GM21528 (cell line): ENCODE results near the gene ABR.

Experiments used
- ATAC-seq: cut with Tn5 transposase; IDR thresholded peaks from one replicate; pipeline ENCODE4 v1.9.1; 2021; ENCODE audit warnings: mild to moderate bottlenecking, moderate library complexity; ENCODE audit not compliant: unreplicated experiment, low FRiP score

ABR gene

DNA sequence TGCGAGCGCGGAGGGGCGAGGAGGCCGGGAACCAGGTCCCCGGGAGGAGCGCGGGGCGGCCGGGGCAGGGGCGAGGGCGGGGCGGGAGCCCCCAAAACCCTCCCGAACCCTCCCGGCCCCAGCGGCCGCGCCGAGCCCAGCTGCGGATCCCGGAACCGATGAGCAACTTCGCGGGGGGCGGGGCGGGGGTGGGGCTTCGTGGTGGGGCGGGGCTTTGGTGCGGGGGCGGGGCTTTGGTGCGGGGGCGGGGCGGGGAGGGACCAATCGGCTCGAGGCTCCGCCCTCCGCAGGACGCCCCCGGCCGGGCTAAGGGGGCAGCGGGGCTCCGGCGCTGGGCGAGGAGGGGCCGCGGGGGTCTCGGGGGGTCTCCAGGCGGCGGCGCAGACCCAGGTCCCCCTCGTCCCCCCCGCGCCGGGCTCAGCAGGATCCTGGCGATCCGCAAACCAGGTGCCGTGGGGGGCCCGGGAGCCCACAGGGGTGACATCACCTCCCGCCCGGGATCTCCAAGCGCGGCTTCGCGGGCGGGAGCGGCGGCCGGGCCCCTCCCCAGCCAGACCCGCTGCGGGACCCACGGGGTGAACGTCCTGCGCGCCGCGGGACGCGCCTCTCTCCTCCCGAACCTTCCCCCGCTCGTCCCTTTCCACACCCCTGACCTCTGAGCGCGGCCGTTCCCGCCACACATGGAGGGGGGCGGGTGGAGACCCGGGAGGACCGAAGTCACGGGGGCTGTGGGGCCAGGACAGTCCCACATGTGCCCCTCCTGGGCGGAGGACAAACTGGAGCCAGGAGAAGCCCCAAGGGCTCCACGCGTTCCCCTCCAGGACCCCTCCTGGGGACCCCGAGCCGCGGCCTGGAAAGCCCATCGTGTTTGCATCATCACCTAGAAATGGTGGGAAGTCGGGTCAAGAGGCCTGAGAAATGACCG is at the start of gene ABR:
ABR (minus strand) TSS at position 164 of the 925 bp plus-strand sequence. CDS start 254 bp downstream, outside the sequence.
- no peak for ATAC-seq

DNA sequence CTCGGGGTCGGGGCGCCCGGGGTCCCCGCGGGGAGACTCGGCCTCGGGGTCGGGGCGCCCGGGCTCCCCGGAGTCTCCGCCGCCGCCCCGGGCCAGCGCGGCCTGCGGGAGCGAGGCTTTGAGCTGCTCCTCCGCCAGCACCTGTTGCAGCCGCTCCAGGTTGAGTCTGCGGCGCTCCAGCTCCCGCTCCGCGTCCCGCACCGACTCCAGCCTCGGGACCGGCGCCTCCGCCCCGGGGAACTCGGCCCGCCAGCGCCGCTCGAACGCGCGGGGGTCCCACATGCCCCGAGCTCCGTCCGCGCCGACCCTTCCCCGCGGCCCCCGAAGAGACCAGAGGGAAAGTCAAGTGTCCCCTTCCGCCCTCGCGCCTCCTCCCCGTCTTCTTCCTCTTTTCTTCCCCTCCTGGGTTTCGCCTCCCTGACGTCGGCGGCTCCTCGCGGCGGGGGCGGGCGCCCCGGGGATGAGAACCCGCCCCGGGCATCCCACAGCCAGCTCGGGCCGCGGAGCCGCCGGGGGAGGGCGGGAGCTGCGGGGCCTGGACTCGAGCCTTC is 49.6 kb upstream of the ABR start:
- ATAC-seq: peak; percentile 47

DNA sequence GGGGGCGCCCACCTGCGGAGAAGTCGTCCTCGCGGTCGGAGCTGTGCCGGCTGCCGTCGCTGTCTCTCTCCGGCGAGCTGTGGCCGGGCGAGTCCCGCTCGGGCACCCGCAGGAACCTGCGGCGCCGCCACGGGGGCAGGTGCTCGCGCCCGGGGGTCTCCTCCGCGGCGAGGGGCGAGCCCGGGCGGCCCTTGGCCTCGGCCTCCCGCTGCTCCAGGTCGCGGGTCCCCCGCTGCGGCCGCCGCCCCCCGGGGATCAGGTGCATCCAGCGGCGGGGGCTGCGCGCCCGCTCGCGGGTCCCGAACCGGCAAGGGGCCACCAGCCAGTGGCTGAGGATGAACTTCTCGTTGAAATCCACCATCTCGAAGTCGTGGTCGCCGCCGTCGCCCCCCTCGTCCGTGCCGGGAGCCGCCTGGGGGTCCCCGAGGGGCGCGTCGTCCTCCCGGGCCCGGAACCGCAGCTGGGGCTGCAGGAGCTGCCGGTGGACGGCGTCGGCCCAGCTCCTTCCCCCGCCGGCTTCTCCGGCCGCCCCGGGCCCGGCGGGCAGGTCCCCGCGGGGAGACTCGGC is 49.1 kb upstream of the ABR start:
- ATAC-seq: peak; percentile 13

DNA sequence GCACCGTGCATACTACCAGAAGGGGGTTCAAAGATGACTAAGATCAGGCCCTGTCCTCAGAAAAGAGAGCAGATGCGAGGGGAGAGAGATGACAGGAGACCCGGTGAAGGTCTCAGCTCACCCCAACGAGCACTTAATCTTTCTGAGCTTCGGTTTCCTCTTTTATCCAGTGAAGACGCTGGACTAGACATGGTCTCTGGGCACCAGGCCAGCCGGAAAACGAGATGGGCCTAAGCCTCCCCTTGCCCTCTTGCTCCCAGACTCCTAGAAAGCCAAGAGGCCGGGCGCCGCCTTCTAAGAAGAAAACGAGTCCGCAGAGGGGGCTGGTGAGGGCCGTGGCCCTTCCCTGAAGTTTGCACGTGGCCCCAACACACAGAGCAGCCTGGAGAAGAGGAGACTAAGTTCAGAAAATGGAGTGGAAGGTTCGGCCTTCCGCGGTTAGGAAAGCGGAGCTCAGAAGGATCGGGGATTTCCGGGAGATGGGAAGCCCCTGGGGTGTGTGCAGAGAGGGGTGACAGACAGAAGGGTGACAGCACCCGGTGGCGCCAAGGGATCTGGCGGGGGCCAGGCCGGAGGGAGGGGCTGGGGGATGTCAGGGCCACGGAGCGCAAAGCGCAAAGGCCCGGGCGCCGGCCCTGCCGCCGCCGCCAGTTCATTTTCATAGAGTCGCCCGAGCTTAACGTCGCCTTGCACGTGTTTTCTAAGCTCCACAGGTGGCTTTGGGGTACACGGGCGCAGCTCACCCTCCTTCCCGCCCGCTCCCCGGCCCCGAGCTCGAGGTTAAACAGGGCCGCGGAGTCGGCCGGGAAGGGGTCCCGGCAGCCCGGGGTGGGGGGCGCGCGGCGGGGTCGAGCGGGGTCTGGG is 48.4 kb upstream of the ABR start:
- ATAC-seq: peak; percentile 47

DNA sequence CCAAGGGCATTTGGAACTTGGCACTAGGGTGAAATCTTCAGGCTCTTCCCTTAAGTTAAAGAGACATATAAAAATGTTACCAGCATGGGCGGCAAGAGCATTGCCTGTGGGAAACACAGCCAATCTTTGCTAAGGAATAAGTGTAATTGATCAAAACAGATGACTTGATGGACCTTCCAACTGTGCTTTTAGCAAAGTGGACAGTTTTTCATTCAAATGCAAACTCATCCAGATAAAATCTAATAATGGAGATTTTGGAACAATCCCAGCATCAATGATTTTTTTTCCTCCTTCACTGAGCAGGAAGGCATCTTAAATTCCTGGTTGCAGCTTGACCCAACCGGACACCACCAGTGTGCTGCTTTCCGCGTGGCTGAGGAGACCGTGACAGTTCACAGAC is 47.6 kb upstream of the ABR start:
- no peak for ATAC-seq

DNA sequence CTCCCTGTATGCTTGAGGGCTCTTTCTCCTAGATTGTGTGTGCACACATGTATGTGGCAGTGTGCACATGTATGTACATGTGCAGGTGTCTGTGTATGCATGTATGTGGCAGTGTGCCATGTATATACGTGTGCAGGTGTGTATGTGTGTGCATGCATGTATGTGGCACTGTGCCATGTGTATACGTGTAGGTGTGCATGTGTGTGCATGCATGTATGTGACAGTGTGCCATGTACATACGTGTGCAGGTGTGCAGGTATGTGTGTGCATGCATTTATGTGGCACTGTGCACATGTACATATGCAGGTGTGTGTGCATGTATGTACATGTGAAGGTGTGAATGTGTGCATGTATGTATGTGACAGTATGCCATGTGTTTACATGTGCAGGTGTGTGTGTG is 46.5 kb upstream of the ABR start:
- no peak for ATAC-seq

DNA sequence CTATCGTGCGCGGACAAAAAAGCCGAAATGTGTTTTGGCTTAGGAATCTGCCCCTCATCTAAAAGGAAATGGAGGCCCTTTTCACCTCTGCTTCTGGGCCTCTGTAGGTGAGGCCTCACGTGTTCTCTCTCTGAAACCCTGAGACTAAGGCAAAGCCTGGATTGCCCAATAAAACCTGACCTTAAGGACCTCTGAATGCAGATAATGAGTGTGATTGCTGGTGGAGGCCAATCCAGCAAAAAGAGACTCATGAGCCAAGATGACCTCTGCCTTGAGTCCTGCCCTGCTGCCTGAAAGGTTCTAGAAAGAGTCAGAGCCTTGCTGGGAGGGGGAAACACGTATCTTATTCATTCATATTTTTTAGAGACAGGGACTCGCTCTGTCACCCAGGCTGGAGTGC is 44.5 kb upstream of the ABR start:
- no peak for ATAC-seq

DNA sequence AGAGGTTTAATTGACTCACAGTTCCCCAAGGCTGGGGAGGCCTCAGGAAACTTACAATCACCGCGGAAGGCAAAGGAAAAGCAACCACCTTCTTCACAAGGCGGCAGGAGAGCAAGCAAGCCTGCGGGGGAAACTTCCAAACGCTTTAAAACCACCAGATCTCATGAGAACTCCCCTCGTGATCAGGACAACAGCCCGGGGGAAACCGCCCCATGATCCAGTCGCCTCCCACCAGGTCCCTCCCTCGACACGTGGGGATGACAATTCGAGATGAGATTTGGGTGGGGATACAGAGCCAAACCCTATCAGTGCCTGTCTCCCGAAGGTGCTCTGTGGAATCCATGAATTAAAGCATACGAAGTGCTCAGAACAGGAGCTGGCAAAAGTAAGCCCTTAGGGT is 43.9 kb upstream of the ABR start:
- no peak for ATAC-seq

DNA sequence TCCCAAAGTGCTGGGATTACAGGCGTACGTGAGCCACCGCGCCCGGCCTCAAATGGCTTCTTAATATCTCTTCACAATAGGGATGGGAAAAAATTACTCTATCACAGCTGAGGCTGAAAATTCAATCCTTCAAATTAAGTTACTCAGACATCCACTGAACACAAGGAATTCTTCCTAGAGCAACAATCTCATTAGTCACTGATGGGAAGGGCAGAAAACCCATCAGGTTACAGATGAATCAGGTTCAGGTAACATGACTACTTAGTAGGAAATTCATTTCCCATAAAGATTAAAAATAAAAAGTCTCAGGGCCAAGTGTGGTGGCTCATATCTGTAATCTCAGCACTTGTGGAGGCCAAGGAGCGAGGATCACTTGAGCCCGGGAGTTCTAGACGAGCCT is 42.5 kb upstream of the ABR start:
- no peak for ATAC-seq

DNA sequence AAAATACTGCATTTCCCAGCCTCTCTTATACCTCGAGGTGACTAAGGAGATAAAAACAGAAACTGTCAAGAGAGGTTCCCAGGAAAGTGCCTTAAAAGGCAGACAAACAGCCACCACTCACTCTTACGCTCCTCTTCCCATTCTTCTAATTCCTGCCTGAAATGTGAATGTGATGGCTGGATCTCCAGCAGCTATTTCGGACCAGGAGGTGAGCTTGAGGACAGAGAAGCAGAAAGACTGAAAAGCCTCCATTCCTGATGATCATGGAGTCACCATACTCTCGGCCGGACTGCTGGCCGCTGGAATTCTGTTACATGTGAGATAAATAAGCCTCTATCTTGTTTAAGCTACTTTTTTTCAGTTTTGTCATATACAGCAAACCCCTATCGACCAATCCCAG is 41.4 kb upstream of the ABR start:
- no peak for ATAC-seq

DNA sequence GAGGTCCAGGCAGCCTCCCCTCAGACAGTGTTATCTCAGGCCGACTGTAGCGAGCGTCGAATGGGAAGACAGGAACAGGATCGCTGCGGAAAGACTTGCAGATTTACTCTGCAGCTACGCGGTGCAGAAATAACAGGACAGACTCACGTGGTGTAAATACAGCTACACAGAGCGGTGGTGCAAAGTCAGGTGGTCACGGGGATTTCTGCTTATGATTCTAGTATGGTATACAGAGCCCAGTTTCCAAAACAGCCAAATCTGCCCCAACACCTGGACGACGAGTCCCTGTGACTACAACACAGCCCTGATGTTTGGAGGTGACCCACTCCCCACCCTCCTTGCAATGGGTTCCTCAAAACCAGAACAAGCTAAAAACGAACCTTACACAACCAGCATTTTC is 40.6 kb upstream of the ABR start:
- no peak for ATAC-seq

DNA sequence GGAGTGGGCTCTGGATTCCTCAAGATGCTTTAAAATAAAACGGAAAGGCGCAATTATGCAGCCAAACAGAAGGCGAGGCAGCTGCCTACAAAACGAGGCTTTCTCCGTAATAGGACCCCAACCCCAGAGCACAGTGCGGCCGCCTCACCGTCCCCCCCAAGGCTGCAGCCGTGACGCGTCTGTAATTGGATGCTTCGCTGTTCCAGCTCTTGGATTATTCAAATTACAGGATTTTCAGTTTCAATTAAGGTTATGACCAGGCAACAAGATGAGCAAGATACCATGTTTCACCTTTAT is 37.3 kb upstream of the ABR start:
- ATAC-seq: no peak

DNA sequence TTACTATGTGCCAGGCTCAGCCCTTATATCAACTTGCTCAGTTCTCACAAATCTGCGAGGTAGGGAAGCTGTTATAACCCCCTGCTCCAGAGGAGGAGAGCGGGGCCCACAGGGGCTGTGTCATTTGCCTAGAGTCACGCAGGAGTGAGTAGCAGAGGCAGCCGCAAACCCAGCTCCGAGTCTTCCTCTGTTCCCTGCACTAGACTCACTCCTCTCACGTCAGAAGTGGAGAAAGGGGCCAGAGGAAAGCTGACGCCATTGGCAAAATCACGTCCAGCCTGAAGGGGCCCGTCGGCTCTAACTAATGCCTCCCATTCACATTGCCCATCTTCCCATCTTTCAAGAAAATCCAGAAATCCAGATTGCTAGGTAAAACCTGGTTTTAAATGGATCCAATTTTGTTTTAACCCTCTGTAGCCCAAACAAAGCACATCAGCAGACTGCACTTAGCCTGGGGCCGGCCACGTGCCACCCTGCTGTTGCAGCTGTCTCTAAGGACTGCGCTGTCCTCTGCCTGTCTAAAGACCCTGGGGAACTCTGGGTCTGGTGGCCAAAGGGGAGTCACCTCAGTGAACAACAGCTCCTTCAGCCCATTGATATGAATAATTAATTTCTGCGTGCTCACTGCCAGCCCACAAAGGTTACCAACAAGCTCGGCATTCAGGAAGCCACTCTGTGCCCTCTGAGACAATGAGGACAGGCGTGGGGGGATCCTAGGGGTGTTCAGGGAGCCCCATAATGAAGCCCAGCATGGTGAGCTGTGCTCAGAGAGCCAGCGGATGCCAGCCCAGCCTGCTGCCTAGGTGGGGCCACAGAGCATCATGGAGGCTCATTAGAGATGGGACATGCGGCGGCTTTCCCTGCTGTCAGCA is 36.7 kb upstream of the ABR start:
- ATAC-seq: no peak

DNA sequence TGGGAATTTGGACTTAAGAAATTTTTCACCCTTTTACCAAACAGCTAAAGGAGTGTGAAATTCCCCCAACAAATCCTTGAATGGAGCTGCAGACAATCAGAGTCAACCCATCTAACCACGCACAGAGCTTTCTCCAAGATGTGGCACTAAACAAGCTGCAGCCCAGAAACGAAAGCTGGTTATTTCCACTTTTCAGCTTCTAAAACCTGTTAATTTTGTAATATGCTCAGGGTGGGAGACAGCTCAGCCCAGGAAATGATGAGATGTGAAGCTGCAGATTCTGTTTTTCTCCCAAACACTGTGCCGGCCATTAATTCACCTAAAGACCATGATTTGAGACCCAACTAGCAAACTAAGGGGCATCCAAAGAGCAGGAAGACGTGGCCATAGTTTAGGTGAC is 33.2 kb upstream of the ABR start:
- no peak for ATAC-seq

DNA sequence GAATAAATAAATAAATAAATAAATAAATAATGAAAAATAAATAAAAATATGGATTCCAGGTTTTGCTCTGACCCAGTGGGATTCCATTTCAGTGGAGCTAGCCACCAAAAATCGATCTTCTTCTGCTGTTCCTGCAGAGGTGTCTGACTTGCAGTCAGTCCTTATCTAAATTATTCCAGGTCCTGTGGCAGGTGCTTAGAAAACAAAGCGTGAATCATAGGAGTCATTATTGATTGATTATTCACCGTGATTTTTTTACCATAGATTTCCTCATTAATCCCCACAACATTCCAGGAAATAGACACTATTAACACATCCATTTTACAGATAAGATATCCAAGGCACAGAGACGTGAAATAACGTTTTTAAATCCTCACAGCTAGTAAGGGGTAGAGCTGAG is 31.5 kb upstream of the ABR start:
- no peak for ATAC-seq

DNA sequence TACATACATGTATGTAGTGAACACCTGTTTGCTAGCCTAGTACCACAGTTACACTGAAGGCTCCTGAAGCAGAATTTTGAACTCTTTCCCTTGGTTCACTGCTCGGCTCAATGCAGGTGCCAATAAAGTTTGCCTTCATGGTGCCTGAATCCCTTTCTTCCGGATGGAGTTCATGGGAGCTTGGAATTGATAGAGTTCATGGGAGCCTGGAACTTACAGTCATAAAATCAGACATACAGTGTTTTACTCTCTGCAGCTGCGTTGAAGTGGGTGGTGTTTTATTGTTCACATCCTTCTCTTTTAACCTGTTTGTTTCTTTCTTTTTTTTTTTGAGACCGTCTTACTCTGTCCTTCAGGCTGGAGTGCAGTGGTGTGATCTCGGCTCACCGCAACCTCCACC is 29.2 kb upstream of the ABR start:
- no peak for ATAC-seq

DNA sequence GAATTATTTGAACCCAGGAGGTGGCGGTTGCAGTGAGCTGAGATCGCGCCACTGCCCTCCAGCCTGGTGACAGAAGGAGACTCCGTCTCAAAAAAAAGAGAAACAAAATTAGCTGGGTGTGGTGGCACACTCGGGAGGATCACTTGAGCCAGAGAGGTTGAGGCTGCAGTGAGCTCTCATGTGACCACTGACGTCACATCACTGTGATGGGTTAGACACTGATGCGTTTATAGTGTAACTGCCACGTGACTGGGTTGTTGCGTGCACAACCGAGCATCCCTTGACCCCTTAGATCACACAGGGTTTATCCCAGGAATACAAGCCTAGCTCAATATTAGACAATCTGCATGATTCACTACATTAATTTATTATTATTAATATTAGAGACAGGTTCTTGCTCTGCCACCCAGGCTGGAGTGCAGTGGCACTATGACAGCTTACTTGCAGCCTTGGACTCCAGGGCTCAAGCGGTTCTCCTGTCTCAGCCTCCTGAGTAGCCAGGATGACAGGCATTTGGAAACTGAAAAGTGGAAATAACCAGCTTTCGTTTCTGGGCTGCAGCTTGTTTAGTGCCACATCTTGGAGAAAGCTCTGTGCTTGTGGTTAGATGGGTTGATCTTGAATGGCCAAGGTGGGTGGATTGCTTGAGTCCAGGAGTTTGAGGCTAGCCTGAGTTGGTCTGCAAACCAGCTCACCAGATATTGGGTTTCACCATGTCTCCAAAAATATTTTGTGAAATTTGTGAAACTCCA is 26.4 kb upstream of the ABR start:
- ATAC-seq: no peak

DNA sequence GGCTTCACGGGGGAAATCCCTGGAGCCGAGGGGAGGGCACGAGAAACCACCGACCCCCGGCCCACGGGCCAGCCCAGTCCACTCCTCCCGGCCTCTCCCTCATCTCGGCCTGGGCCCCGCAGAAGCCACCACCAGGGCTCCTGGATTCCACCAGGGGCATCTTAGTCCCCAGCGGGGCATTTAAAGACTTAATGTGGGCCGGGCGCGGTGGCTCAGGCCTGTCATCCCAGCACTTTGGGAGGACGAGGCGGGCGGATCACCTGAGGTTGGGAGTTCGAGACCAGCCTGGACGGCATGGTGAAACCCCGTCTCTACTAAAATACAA is 24.1 kb upstream of the ABR start:
- ATAC-seq: no peak

DNA sequence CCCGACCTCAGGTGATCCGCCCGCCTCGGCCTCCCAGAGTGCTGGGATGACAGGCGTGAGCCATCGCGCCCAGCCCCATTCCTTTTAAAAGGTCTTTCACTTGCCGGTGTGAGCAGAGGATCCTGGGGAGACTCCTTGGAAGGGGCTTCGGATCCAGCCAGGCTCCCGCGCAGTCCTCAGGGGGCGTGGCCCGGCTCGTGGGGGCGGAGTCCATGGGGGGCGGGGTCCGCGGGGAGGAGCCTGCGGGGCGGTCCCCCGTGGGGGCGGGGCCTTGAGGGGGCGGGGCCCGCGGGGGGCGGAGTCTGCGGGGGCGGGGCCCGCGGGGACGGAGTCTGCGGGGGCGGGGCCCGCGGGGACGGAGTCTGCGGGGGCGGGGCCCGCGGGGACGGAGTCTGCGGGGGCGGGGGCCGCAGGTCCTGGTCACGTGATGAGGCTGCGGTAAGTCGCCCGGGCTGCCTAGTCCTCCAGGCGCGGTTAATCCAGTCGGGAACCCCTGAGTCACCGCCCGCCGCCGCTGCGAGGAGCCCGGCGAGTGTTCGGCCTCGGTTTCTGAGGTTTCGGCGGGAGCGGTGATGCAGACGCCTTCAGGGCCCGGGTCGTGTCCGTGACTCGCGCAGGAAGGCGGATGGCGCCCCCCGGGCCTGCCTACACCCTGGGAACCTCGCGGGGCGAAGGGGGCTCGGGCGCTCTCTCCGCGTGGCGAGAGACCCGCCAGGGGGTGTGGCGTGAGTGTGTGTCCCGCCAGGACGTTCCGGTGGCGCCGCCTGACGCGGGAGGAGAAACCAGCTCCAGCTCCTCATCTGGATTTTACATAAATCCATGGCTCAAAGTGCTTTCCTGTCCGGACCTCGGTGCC is 23.6 kb upstream of the ABR start:
- ATAC-seq: no peak
